Activated CD4-positive, alpha-beta memory T cell treated with anti-CD3 and anti-CD28 coated beads, Interleukin-2, amount 10 ng/mL, durations not matched to agents 7 days and 5 days (primary cell): ENCODE data around the gene FEN1. TPM values are rescaled to one million over a fixed set of nuclear protein-coding genes. Genes with fewer than 3 reads are reported as not detected.

Source experiments
- CTCF ChIA-PET: fragments of 350-600 bp; sonication (Branson Sonifier 250); formaldehyde crosslinking; loops from one replicate; lab custom pipeline; 2021; ENCODE audit warnings: antibody characterized with exemption, inconsistent platforms; lab: Charles Lee
- POLR2A ChIA-PET: fragments of 350-600 bp; sonication (Branson Sonifier 250); formaldehyde crosslinking; loops from one replicate; lab custom pipeline; 2021; ENCODE audit warnings: antibody characterized with exemption; lab: Charles Lee
- DNase-seq: peaks from one replicate; pipeline ENCODE4 v3.0.0-alpha.2; 2020
- H3K27ac Mint-ChIP-seq: one replicate; pipeline ENCODE4 v1.8.0; 2021; ENCODE audit warnings: mild to moderate bottlenecking, mixed read lengths
- H3K27me3 Mint-ChIP-seq: one replicate; pipeline ENCODE4 v1.8.0; 2021; ENCODE audit warnings: mixed read lengths
- H3K36me3 Mint-ChIP-seq: one replicate; pipeline ENCODE4 v1.8.0; 2021; ENCODE audit warnings: low read depth, mixed read lengths
- H3K4me1 Mint-ChIP-seq: one replicate; pipeline ENCODE4 v1.8.0; 2021; ENCODE audit warnings: mixed read lengths
- H3K4me3 Mint-ChIP-seq: one replicate; pipeline ENCODE4 v1.8.0; 2021; ENCODE audit warnings: mild to moderate bottlenecking, mixed read lengths
- H3K9me3 Mint-ChIP-seq: one replicate; pipeline ENCODE4 v1.8.0; 2021; ENCODE audit warnings: mixed read lengths
- total RNA-seq, 2 experiments: library from RNA; stranded (reverse); gene quantifications; one replicate each; pipeline ENCODE4 v1.2.3, GENCODE V29; 2021

FEN1 gene
- total RNA-seq, 2 experiments from 2014 or later: 104 to 105 TPM

DNA sequence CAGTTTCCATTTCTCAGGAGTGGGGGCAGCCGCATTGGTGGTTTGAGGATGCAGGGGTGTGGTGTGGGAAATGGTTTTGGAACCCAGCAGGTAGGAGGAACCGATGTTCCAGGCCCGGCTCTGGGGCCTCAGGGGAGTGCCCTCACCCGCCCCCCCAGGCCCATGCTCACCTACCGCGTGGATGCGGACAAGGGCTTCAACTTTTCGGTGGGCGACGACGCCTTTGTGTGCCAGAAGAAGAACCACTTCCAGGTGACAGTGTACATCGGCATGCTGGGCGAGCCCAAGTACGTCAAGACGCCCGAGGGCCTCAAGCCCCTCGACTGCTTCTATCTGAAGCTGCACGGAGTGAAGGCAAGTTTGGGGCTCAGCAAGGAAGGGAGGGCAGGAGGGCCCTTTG lies 18.9 kb upstream of the FEN1 start:
- DNase-seq: no peak
- H3K4me3 Mint-ChIP-seq: no peak overlapping the region
- H3K27ac Mint-ChIP-seq: no peak overlapping the region
- ChIA-PET CTCF (interaction anchor here (0.7 kb wide), 1 partner anchor 304 kb away, joined by 3 read pairs; no protein-coding TSS in a partner anchor), POLR2A (no interaction called here)
- H3K27me3 Mint-ChIP-seq: peaks cover 4% of the 10 kb centered on the region
- H3K9me3 Mint-ChIP-seq: no peaks in the 10 kb centered on the region
- H3K36me3 Mint-ChIP-seq: no peaks in the 10 kb centered on the region
- H3K4me1 Mint-ChIP-seq: peaks cover 42% of the 10 kb centered on the region

DNA sequence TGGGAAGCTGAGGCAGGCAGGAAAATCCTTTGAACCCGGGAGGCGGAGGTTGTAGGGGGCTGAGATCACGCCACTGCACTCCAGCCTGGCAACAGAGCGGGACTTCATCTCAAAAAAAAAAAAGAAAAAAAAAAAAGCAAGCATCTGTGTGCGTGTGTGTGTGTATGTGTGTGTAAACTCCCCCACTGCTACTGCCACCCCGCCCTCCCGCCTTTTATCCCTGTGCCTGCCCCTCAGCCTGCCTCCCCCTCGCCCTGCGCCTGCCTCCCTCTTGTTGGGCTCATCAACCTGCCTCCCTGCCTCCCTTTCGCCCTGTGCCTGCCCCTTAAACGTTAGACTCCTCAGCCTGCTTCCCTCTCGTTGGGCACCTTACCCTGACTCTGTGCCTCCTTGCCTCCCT lies 18.3 kb upstream of the FEN1 start:
- ChIA-PET CTCF (interaction anchor here (0.7 kb wide), 1 partner anchor 304 kb away, joined by 3 read pairs; no protein-coding TSS in a partner anchor), POLR2A (no interaction called here)
- H3K9me3 Mint-ChIP-seq: no peaks in the 10 kb centered on the region
- no peak for DNase-seq
- H3K4me3 Mint-ChIP-seq: no peak overlapping the region
- peaks cover 4% of the 10 kb centered on the region for H3K27me3 Mint-ChIP-seq
- H3K27ac Mint-ChIP-seq: no peak overlapping the region
- H3K36me3 Mint-ChIP-seq: no peaks in the 10 kb centered on the region
- H3K4me1 Mint-ChIP-seq: peaks cover 42% of the 10 kb centered on the region

GRCh38 chr11:61775106-61775505 lies 17.6 kb upstream of the FEN1 start:
- POLR2A ChIA-PET: interaction anchor here (1.2 kb wide), 1 partner anchor 18 kb away, joined by 6 read pairs; the partner anchor contains the start of genes FEN1 and TMEM258
- DNase-seq: no peak
- H3K36me3 Mint-ChIP-seq: no peaks in the 10 kb centered on the region
- no peaks in the 10 kb centered on the region for H3K9me3 Mint-ChIP-seq
- H3K27me3 Mint-ChIP-seq: peaks cover 4% of the 10 kb centered on the region
- H3K27ac Mint-ChIP-seq: no peak overlapping the region
- peaks cover 42% of the 10 kb centered on the region for H3K4me1 Mint-ChIP-seq
- H3K4me3 Mint-ChIP-seq: no peak overlapping the region
- CTCF ChIA-PET: interaction anchor here (1.0 to 1.7 kb wide), 4 partner anchors 22 to 91 kb away, joined by 3 to 8 read pairs (median 5); no protein-coding TSS in a partner anchor

DNA sequence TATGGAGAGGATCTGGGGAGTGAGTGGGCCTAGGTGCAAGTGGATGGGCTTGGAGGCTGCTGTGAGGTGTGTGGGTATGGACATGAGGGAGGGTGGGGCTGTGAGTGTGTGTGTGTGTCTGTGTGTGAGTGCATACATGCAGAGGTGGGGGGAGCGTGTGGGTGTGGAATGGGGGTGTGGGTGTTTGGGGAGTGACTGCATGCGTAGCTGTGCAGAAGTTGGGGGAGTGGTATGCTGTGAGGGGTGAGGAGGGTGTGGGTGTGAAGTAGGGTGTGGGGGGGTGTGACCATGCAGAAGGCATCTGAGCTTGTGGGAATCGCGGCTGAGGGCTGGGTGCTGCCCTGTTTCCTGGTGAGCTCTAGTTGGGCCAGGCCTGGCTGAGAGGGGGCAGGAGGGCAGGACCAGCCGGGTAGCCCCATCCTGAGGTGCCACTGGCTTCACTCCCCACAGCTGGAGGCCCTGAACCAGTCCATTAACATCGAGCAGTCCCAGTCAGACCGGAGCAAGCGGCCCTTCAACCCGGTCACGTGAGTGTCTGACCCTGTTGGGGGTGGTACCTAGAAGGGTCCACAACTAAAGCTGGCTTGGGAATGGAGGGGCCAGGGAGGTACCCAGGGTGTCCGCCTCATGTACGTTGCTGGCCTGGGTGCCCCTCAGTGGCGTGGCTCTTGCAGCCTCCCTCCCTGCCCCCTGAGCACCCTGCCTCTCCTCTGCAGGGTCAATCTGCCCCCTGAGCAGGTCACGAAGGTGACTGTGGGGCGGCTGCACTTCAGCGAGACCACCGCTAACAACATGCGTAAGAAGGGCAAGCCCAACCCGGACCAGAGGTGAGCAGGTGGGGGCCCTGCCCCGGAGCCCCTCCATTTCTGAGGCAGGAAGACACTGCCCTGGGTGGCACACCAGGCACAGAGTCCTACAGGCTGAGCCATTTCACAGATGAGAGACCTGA lies 16.8 kb upstream of the FEN1 start:
- H3K27me3 Mint-ChIP-seq: peaks cover 4% of the 10 kb centered on the region
- peaks cover 41% of the 10 kb centered on the region for H3K4me1 Mint-ChIP-seq
- ChIA-PET POLR2A (interaction anchor here (1.2 kb wide), 1 partner anchor 17 kb away, joined by 6 read pairs; the partner anchor contains the start of genes FEN1 and TMEM258), CTCF (interaction anchor here (1.0 to 1.7 kb wide), 5 partner anchors 22 to 92 kb away, joined by 3 to 8 read pairs (median 4); no protein-coding TSS in a partner anchor)
- H3K4me3 Mint-ChIP-seq: no peak overlapping the region
- no peak overlapping the region for H3K27ac Mint-ChIP-seq
- H3K36me3 Mint-ChIP-seq: no peaks in the 10 kb centered on the region
- H3K9me3 Mint-ChIP-seq: no peaks in the 10 kb centered on the region
- no peak for DNase-seq

- peak; percentile 77 for DNase-seq
- no peaks in the 10 kb centered on the region for H3K9me3 Mint-ChIP-seq
- H3K4me1 Mint-ChIP-seq: peaks cover 34% of the 10 kb centered on the region
- ChIA-PET POLR2A (interaction anchor here (7.1 kb wide), 1 partner anchor 16 kb away, joined by 52 read pairs; the partner anchor contains the start of genes FEN1 and TMEM258), CTCF (interaction anchor here (0.7 to 1.7 kb wide), 3 partner anchors 23 to 30 kb away, joined by 3 to 8 read pairs (median 4); no protein-coding TSS in a partner anchor)
- no peak overlapping the region for H3K27ac Mint-ChIP-seq
- peaks cover 4% of the 10 kb centered on the region for H3K27me3 Mint-ChIP-seq
- no peaks in the 10 kb centered on the region for H3K36me3 Mint-ChIP-seq
- no peak overlapping the region for H3K4me3 Mint-ChIP-seq
Measured at GRCh38 chr11:61776561-61777075, 16.1 kb upstream of the FEN1 start.

- POLR2A ChIA-PET: interaction anchor here (7.1 kb wide), 1 partner anchor 15 kb away, joined by 52 read pairs; the partner anchor contains the start of genes FEN1 and TMEM258
- H3K27ac Mint-ChIP-seq: no peak overlapping the region
- H3K36me3 Mint-ChIP-seq: no peaks in the 10 kb centered on the region
- peaks cover 28% of the 10 kb centered on the region for H3K4me1 Mint-ChIP-seq
- peak; percentile 66 for DNase-seq
- peaks cover 4% of the 10 kb centered on the region for H3K27me3 Mint-ChIP-seq
- CTCF ChIA-PET: interaction anchor here (0.7 to 1.4 kb wide), 4 partner anchors 17 to 31 kb away, joined by 3 to 4 read pairs (median 4); no protein-coding TSS in a partner anchor
- H3K4me3 Mint-ChIP-seq: no peak overlapping the region
- no peaks in the 10 kb centered on the region for H3K9me3 Mint-ChIP-seq
Measured at GRCh38 chr11:61777234-61778090, 15.2 kb upstream of the FEN1 start.

GRCh38 chr11:61778357-61778886 lies 14.3 kb upstream of the FEN1 start:
- H3K4me3 Mint-ChIP-seq: no peak overlapping the region
- POLR2A ChIA-PET: interaction anchor here (7.1 kb wide), 1 partner anchor 14 kb away, joined by 52 read pairs; the partner anchor contains the start of genes FEN1 and TMEM258
- peaks cover 20% of the 10 kb centered on the region for H3K4me1 Mint-ChIP-seq
- peaks cover 4% of the 10 kb centered on the region for H3K27me3 Mint-ChIP-seq
- H3K9me3 Mint-ChIP-seq: no peaks in the 10 kb centered on the region
- CTCF ChIA-PET: interaction anchor here (1.3 to 1.4 kb wide), 3 partner anchors 12 to 31 kb away, joined by 3 to 4 read pairs (median 4); no protein-coding TSS in a partner anchor
- no peak for DNase-seq
- H3K36me3 Mint-ChIP-seq: no peaks in the 10 kb centered on the region
- H3K27ac Mint-ChIP-seq: no peak overlapping the region

DNA sequence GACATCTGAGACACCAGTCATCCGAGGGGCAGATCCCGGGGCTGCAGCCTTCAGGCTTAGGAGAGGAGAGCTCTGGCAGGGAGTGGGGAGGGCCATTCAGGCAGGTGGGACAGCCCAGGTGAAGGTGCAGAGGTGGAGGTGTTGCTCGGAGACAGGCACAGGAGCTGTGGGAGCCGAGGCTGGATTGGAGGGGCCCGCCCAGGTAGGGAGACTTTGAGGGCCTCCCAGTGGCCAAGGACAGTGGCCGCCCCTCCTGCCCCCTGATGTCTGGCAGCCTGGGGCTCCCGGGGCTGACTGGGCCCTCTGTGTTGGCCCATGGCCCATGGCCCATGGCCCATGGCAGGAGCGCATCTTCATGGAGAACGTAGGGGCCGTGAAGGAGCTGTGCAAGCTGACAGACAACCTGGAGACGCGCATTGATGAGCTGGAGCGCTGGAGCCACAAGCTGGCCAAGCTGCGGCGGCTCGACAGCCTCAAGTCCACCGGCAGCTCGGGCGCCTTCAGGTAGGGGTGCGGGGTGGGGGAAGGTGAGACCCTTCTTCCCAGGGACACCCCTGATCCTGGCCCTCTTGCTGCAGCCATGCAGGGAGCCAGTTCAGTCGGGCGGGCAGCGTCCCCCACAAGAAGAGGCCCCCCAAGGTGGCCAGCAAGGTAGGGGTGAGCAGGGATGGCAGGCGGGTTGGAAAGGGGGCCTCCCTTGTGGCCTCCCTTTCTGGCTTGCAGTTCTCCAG lies 13.6 kb upstream of the FEN1 start:
- H3K4me1 Mint-ChIP-seq: peaks cover 20% of the 10 kb centered on the region
- no peak overlapping the region for H3K4me3 Mint-ChIP-seq
- H3K27me3 Mint-ChIP-seq: peaks cover 4% of the 10 kb centered on the region
- no peak overlapping the region for H3K27ac Mint-ChIP-seq
- POLR2A ChIA-PET: interaction anchor here (7.1 kb wide), 1 partner anchor 13 kb away, joined by 52 read pairs; the partner anchor contains the start of genes FEN1 and TMEM258
- H3K9me3 Mint-ChIP-seq: no peaks in the 10 kb centered on the region
- no peak for DNase-seq
- CTCF ChIA-PET: interaction anchor here (0.9 to 1.4 kb wide), 4 partner anchors 11 to 46 kb away, joined by 3 to 5 read pairs (median 4); no protein-coding TSS in a partner anchor
- H3K36me3 Mint-ChIP-seq: no peaks in the 10 kb centered on the region

DNA sequence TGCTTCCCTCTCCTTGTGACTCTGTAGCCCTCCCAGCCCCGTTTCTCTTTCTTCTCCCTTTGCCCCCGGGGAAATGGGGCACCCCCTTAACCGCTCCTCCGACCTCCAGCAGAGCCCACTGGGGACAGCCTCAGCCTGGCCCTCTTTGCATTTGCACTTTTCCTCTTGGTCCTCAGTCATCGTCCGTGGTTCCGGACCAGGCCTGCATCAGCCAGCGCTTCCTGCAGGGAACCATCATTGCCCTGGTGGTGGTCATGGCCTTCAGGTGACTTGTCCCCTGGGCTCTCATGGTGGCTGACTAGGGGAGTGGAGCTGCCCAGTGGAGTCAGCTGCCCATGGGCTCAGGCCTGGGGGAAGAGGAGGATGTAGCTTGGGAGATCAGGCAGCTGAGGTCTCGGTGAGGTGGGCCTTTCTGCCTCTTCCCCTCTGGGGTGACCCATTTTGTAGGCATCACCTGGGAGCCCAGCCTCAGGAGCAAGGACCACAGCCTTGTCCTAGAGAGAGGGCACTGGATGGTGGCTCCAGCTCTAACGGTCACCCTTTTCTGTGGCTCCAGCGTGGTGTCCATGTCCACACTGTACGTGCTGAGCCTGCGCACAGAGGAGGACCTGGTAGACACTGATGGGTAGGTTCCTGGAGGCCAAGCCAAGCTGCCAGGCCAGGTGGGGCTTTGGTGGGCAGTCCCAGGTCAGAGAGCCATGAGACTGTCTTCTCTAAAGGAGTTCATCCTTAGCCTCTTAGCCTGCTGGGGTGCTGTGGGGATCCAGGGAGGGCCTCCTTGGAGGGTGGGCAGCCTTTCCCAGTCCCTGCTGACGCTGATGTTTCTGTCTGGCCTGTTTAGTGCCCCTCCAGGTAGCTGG lies 12.8 kb upstream of the FEN1 start:
- Mint-ChIP-seq H3K9me3 (no peaks in the 10 kb centered on the region), H3K4me3 (no peak overlapping the region), H3K27me3 (peaks cover 4% of the 10 kb centered on the region), H3K4me1 (peaks cover 17% of the 10 kb centered on the region), H3K36me3 (peaks cover 2% of the 10 kb centered on the region), H3K27ac (no peak overlapping the region)
- ChIA-PET POLR2A (interaction anchor here (1.5 to 7.1 kb wide), 3 partner anchors 10 to 35 kb away, joined by 5 to 52 read pairs (median 8); partner anchors contain the start of genes FEN1 and TMEM258), CTCF (interaction anchor here (0.9 to 1.4 kb wide), 3 partner anchors 11 to 46 kb away, joined by 3 to 5 read pairs (median 4); no protein-coding TSS in a partner anchor)
- DNase-seq: no peak

DNA sequence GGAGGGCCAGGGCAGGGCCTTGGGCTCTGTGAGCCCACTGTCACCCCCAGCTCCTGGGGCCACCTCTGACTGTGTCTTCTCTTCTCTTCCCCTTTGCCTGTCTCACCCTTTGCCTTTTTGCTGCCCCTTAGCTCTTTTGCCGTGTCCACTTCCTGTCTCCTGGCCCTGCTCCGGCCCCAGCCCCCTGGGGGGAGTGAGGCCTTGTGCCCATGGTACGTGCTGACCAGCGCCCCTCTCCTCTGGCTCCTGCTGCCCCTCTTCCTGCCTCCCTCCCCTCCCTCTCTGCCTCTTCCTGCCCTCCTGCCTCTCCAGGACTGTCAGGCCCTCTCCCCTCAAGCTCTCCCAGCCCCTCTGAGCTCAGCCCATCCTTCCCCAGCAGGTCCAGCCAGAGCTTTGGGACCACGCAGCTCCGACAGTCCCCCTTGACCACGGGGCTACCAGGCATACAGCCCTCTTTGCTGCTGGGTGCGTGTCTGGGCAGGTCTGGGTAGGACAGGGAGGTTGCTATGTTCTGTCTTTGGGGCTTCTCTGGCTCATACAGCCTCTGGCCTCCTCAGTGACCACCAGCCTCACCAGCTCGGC lies 12.0 kb upstream of the FEN1 start:
- H3K27ac Mint-ChIP-seq: no peak overlapping the region
- ChIA-PET CTCF (interaction anchor here (1.2 kb wide), 1 partner anchor 16 kb away, joined by 5 read pairs; no protein-coding TSS in a partner anchor), POLR2A (interaction anchor here (1.5 to 7.1 kb wide), 3 partner anchors 9 to 34 kb away, joined by 5 to 52 read pairs (median 8); partner anchors contain the start of genes FEN1 and TMEM258)
- H3K27me3 Mint-ChIP-seq: peaks cover 4% of the 10 kb centered on the region
- peaks cover 13% of the 10 kb centered on the region for H3K4me1 Mint-ChIP-seq
- no peak for DNase-seq
- no peak overlapping the region for H3K4me3 Mint-ChIP-seq
- no peaks in the 10 kb centered on the region for H3K9me3 Mint-ChIP-seq
- H3K36me3 Mint-ChIP-seq: peaks cover 7% of the 10 kb centered on the region
